ENCODE measurements around the gene SMIM43.

GRCh38 chr4:121790976-121791375 lies 26.0 kb upstream of the SMIM43 start:
- no peak for TF ChIP-seq GATA3 (IDR thresholded peaks at IDR 0.05; ENCODE audit: low read depth, low read length)
- TF ChIP-seq GATA2 (IDR thresholded peaks at IDR 0.05; ENCODE audit: low read depth, low read length) = no peak

Data from SH-SY5Y (cell line).